ENCODE data around the gene C3orf33. TPM values are rescaled to one million over a fixed set of nuclear protein-coding genes. Genes with fewer than 3 reads are reported as not detected.
A peak's percentile ranks its signal among the peaks of the same experiment; 100 is the strongest.

Gene C3orf33
- total and polyA plus RNA-seq, 2 of the 13 experiments (the other 11 are each of a cell fraction or from before 2014, with no cell fraction given): 9.2 to 12.6 TPM

- TF ChIP-seq HOXA9 (CRISPR knock-in tag; IDR thresholded peaks at IDR 0.05; ENCODE audit: borderline replicate concordance) (no peak), ZNF576 (CRISPR knock-in tag; IDR thresholded peaks at IDR 0.05) (no peak), ZBTB39 (CRISPR knock-in tag; IDR thresholded peaks at IDR 0.05) (no peak), MEIS2 (CRISPR knock-in tag; IDR thresholded peaks at IDR 0.05) (no peak), ZNF782 (CRISPR knock-in tag; IDR thresholded peaks at IDR 0.05; ENCODE audit: borderline replicate concordance) (no peak), ZNF530 (CRISPR knock-in tag; IDR thresholded peaks at IDR 0.05; ENCODE audit: low read depth) (no peak), ZNF777 (CRISPR knock-in tag; IDR thresholded peaks at IDR 0.05) (peak; percentile 88), TP53 (CRISPR knock-in tag; conservative IDR thresholded peaks at IDR 0.05) (0 out of 2 replicates have a peak, but pooled peaks have one; percentile 9), THAP7 (CRISPR knock-in tag; IDR thresholded peaks at IDR 0.05) (no peak), KLF11 (CRISPR knock-in tag; IDR thresholded peaks at IDR 0.05) (no peak), TFDP2 (CRISPR knock-in tag; IDR thresholded peaks at IDR 0.05) (no peak), SETDB1 (CRISPR knock-in tag; IDR thresholded peaks at IDR 0.05; ENCODE audit: borderline replicate concordance) (no peak), SYNCRIP (IDR thresholded peaks at IDR 0.05; ENCODE audit: insufficient read depth, low read depth, low read length) (no peak), PRPF4 (IDR thresholded peaks at IDR 0.05; ENCODE audit: low read depth, low read length, poor library complexity, severe bottlenecking) (no peak), ZSCAN5A (CRISPR knock-in tag; IDR thresholded peaks at IDR 0.05; ENCODE audit: borderline replicate concordance) (no peak), ZNF747 (CRISPR knock-in tag; IDR thresholded peaks at IDR 0.05; ENCODE audit: borderline replicate concordance) (peak; percentile 3; the same call in 1 of the 2 replicates), ZNF282 (IDR thresholded peaks at IDR 0.05; ENCODE audit: partially characterized antibody) (no peak), MIER3 (CRISPR knock-in tag; IDR thresholded peaks at IDR 0.05; ENCODE audit: borderline replicate concordance) (no peak), NR1H2 (CRISPR knock-in tag; IDR thresholded peaks at IDR 0.05; ENCODE audit: borderline replicate concordance, low read depth) (no peak), ZNF281 (CRISPR knock-in tag; IDR thresholded peaks at IDR 0.05; ENCODE audit: borderline replicate concordance) (no peak)
These were observed 47.4 kb upstream of the C3orf33 start (continued) for GRCh38 chr3:155853214-155854140.

All from HepG2 (cell line).